GM23248 (cell line): ENCODE results near the gene SMIM24. TPM values are rescaled to one million over a fixed set of nuclear protein-coding genes. Genes with fewer than 3 reads are reported as not detected.

Experiments used
- DNase-seq: peaks from one replicate; pipeline ENCODE4 v3.0.0-alpha.2; 2015
- H2AFZ ChIP-seq: fragments of 200-600 bp; sonication (generic); 2 replicates; pipeline ENCODE4 v1.6.1; 2016; ENCODE audit warnings: antibody characterized with exemption
- H3F3A ChIP-seq: fragments of 200-600 bp; sonication (generic); 2 replicates; pipeline ENCODE4 v1.6.1; 2016; ENCODE audit warnings: mild to moderate bottlenecking, antibody characterized with exemption, mixed run types; ENCODE audit not compliant: insufficient read depth
- H3K27ac ChIP-seq: fragments of 200-600 bp; sonication (generic); 2 replicates; pipeline ENCODE4 v1.5.1; 2016; ENCODE audit warnings: mild to moderate bottlenecking
- H3K27me3 ChIP-seq: fragments of 200-600 bp; sonication (generic); replicated peaks from 2 replicates; pipeline ENCODE4 v1.6.1; 2016; ENCODE audit warnings: mild to moderate bottlenecking; ENCODE audit not compliant: insufficient read depth
- H3K36me3 ChIP-seq: fragments of 200-600 bp; sonication (generic); 2 replicates; pipeline ENCODE4 v1.6.1; 2016; ENCODE audit warnings: low read depth, mild to moderate bottlenecking
- H3K4me1 ChIP-seq: fragments of 200-600 bp; sonication (generic); 2 replicates; pipeline ENCODE4 v1.6.1; 2016; ENCODE audit warnings: mild to moderate bottlenecking; ENCODE audit not compliant: insufficient read depth
- H3K4me2 ChIP-seq: fragments of 200-600 bp; sonication (generic); one replicate; pipeline ENCODE4 v1.6.1; 2016; ENCODE audit warnings: mild to moderate bottlenecking; ENCODE audit not compliant: unreplicated experiment
- H3K4me3 ChIP-seq: fragments of 200-600 bp; sonication (generic); 2 replicates; pipeline ENCODE4 v1.5.1; 2016; ENCODE audit warnings: mild to moderate bottlenecking
- H3K79me2 ChIP-seq: fragments of 200-600 bp; sonication (generic); 2 replicates; pipeline ENCODE4 v1.6.1; 2016; ENCODE audit warnings: mild to moderate bottlenecking; ENCODE audit not compliant: insufficient read depth
- H3K9ac ChIP-seq: fragments of 200-600 bp; sonication (generic); 2 replicates; pipeline ENCODE4 v1.6.1; 2016; ENCODE audit warnings: mild to moderate bottlenecking
- H3K9me2 ChIP-seq: fragments of 200-600 bp; sonication (generic); 2 replicates; pipeline ENCODE4 v1.6.1; 2016; ENCODE audit warnings: mixed run types, mild to moderate bottlenecking, moderate library complexity; ENCODE audit not compliant: insufficient read depth
- H3K9me3 ChIP-seq: fragments of 200-600 bp; sonication (generic); one replicate; pipeline ENCODE4 v1.6.1; 2017; ENCODE audit warnings: low read depth
- H4K20me1 ChIP-seq: fragments of 200-600 bp; sonication (generic); 2 replicates; pipeline ENCODE4 v1.6.0; 2016; ENCODE audit not compliant: insufficient read depth
- EZH2 ChIP-seq: fragments of 200-600 bp; sonication (generic); IDR thresholded peaks from 2 replicates; pipeline ENCODE4 v1.6.1; 2018; ENCODE audit warnings: antibody characterized with exemption, mild to moderate bottlenecking; ENCODE audit not compliant: insufficient read depth, poor library complexity, severe bottlenecking
- EZH2phosphoT487 ChIP-seq: fragments of 200-600 bp; sonication (generic); IDR thresholded peaks from 2 replicates; pipeline ENCODE4 v1.6.1; 2018; ENCODE audit warnings: antibody characterized with exemption, moderate library complexity, mild to moderate bottlenecking, low read depth; ENCODE audit not compliant: insufficient read depth
- WGBS, 2 experiments: methylation state at CpG; one replicate each; pipeline ENCODE4 v1.1.6; 2015 to 2017; ENCODE audit warnings: low lambda C conversion rate in 2 of 2, low coverage in 1 of 2; ENCODE audit errors: missing lambda C conversion rate in 2 of 2; 5-methylcytosine and 5-hydroxymethylcytosine counted together
- in situ Hi-C: fragments of 300-500 bp; cut with MboI; formaldehyde crosslinking; loops from 2 replicates; pipeline ENCODE4 v1.15.0; 2020
- polyA plus RNA-seq: library from polyadenylated mRNA; unstranded; fragments of >200 nt; fragmentation: Nextera tagmentation; extraction: Ambion mirVana; gene quantifications from 2 replicates; pipeline ENCODE4 v1.2.1, GENCODE V29; 2016
- total RNA-seq: library from RNA; depleted of rRNA; stranded (reverse); fragments of >200 nt; shearing (Covaris generic); gene quantifications from 2 replicates; pipeline ENCODE4 v1.2.3, GENCODE V29; 2014

Gene SMIM24
- total and polyA plus RNA-seq, 2 experiments from 2014 or later: not detected

- 0 out of 2 replicates have a peak, but pooled peaks cover 5% of the 10 kb centered on the region for H3K36me3 ChIP-seq
- no peaks in the 10 kb centered on the region for H4K20me1 ChIP-seq
- WGBS, 2 experiments: 93% methylated on average over 37 to 53 of the region's 55 CpGs
These were observed 11.2 kb upstream of the SMIM24 start for GRCh38 chr19:3491396-3492119.

GRCh38 chr19:3483226-3483628 is 2.9 kb upstream of the SMIM24 start, which contains the start of gene SMIM44:
Gene SMIM44 (minus strand): TSS chr19:3483441. CDS start chr19:3483403, 38 bp downstream.
- Histone ChIP-seq H3K9me2 (no peaks in the 10 kb centered on the region), H3K4me1 (no peaks in the 10 kb centered on the region), H3K4me2 (peak within 1 kb of the TSS; percentile 23), H3K36me3 (no peaks in the 10 kb centered on the region), H3K4me3 (no peak within 1 kb of the TSS), H3F3A (no peaks in the 10 kb centered on the region), H3K9me3 (no peaks in the 10 kb centered on the region), H3K9ac (no peak within 1 kb of the TSS), H4K20me1 (no peaks in the 10 kb centered on the region), H3K27me3 (peaks cover 21% of the 10 kb centered on the region), H2AFZ (no peak within 1 kb of the TSS), H3K27ac (no peak within 1 kb of the TSS), H3K79me2 (no peaks in the 10 kb centered on the region)
- in situ Hi-C loops: no loop called here
- TF ChIP-seq EZH2 (no peak), EZH2phosphoT487 (no peak)
- DNase-seq: no peak
- WGBS, 2 experiments: 52% methylated on average over 22 to 33 of the region's 33 CpGs

More at GRCh38 chr19:3491396-3492119, 11.2 kb upstream of the SMIM24 start:
- in situ Hi-C loops: no loop called here
- TF ChIP-seq EZH2phosphoT487 (no peak), EZH2 (no peak)
- no peak overlapping the region for H2AFZ ChIP-seq
- no peaks in the 10 kb centered on the region for H3F3A ChIP-seq
- H3K4me2 ChIP-seq: no peak overlapping the region
- H3K4me1 ChIP-seq: no peaks in the 10 kb centered on the region
- no peaks in the 10 kb centered on the region for H3K27me3 ChIP-seq
- H3K9me3 ChIP-seq: no peaks in the 10 kb centered on the region
- H3K79me2 ChIP-seq: no peaks in the 10 kb centered on the region; the same call in 1 of the 2 replicates
- no peak overlapping the region for H3K4me3 ChIP-seq
- DNase-seq: no peak
- H3K9ac ChIP-seq: no peak overlapping the region
- no peaks in the 10 kb centered on the region for H3K9me2 ChIP-seq
- H3K27ac ChIP-seq: no peak overlapping the region

- Histone ChIP-seq H3K79me2 (no peaks in the 10 kb centered on the region), H4K20me1 (no peaks in the 10 kb centered on the region), H3K36me3 (no peaks in the 10 kb centered on the region), H3K4me2 (peak overlapping the region; percentile 23), H3F3A (no peaks in the 10 kb centered on the region), H3K9me3 (no peaks in the 10 kb centered on the region), H3K4me3 (no peak overlapping the region), H3K9me2 (no peaks in the 10 kb centered on the region), H2AFZ (no peak overlapping the region), H3K27me3 (peaks cover 21% of the 10 kb centered on the region), H3K9ac (no peak overlapping the region), H3K4me1 (no peaks in the 10 kb centered on the region), H3K27ac (no peak overlapping the region)
- in situ Hi-C loops: no loop called here
- 35 to 40% methylated on average over 33 to 49 of the region's 49 CpGs for WGBS, 2 experiments
- TF ChIP-seq EZH2phosphoT487 (no peak), EZH2 (peak; percentile 25)
- peak; percentile 55 for DNase-seq
These were observed 2.3 kb upstream of the SMIM24 start for GRCh38 chr19:3482507-3483225.

- no peaks in the 10 kb centered on the region for H3K9me2 ChIP-seq
- H3K4me3 ChIP-seq: no peak overlapping the region
- no peaks in the 10 kb centered on the region for H3F3A ChIP-seq
- no peaks in the 10 kb centered on the region for H3K9me3 ChIP-seq
- no peaks in the 10 kb centered on the region for H3K79me2 ChIP-seq
- no peaks in the 10 kb centered on the region for H4K20me1 ChIP-seq
- no peak for DNase-seq
- H3K9ac ChIP-seq: no peak overlapping the region
- H3K27me3 ChIP-seq: peaks cover 21% of the 10 kb centered on the region
- TF ChIP-seq EZH2 (peak; percentile 13), EZH2phosphoT487 (no peak)
- no peak overlapping the region for H3K4me2 ChIP-seq
- no peaks in the 10 kb centered on the region for H3K4me1 ChIP-seq
- H2AFZ ChIP-seq: no peak overlapping the region
- no peak overlapping the region for H3K27ac ChIP-seq
- WGBS, 2 experiments: 40 to 44% methylated on average over 38 of the region's 38 CpGs
- in situ Hi-C loops: no loop called here
- no peaks in the 10 kb centered on the region for H3K36me3 ChIP-seq
These were observed 1.1 kb upstream of the SMIM24 start for GRCh38 chr19:3481241-3482090.
